Erythroblast (primary cell): Measurements from ENCODE around the gene TRIO.
"Not testable (repeated sequence)": the region's sequence is repeated elsewhere in the genome, so short reads cannot be mapped to it uniquely, and the experiment has no call there.

Source experiments
- DNase-seq, 2 experiments: peaks; one replicate each; lab custom pipeline; 2025; lab: John Stamatoyannopoulos, UW
- GATA1 ChIP-seq: IDR thresholded peaks from 2 replicates; pipeline ENCODE4 v1.6.1; 2011; ENCODE audit warnings: low read depth, mild to moderate bottlenecking, control low read depth, low read length, moderate library complexity
- POLR2A ChIP-seq: IDR thresholded peaks from 2 replicates; pipeline ENCODE4 v1.6.1; 2011; ENCODE audit warnings: mild to moderate bottlenecking, low read length

The TRIO gene

GRCh38 chr5:14379739-14380497 is 236.8 kb downstream of the TRIO start:
- TF ChIP-seq GATA1 = no peak
- TF ChIP-seq POLR2A = no peak
- DNase-seq = no peak

GRCh38 chr5:14380712-14381111 is 237.6 kb downstream of the TRIO start:
- TF ChIP-seq POLR2A (no peak), GATA1 (no peak)
- DNase-seq = no peak

- DNase-seq = no peak
- TF ChIP-seq GATA1 (no peak), POLR2A (no peak)
Observed at GRCh38 chr5:14382640-14383039, 239.5 kb downstream of the TRIO start.

GRCh38 chr5:14383923-14384322 is 240.8 kb downstream of the TRIO start:
- TF ChIP-seq GATA1 (no peak), POLR2A (no peak)
- no peak for DNase-seq

- TF ChIP-seq POLR2A (no peak), GATA1 (no peak)
- DNase-seq = no peak
Observed at GRCh38 chr5:14385019-14385418, 241.9 kb downstream of the TRIO start.

GRCh38 chr5:14386884-14387624 is 243.9 kb downstream of the TRIO start:
- DNase-seq = no peak
- TF ChIP-seq POLR2A = no peak
- no peak for TF ChIP-seq GATA1

GRCh38 chr5:14388741-14389140 is 245.6 kb downstream of the TRIO start:
- peak in 1 of 2 experiments; percentile 37 for DNase-seq
- TF ChIP-seq POLR2A (no peak), GATA1 (no peak)

- not testable (repeated sequence) for DNase-seq
Observed at GRCh38 chr5:14392552-14392951, 249.4 kb downstream of the TRIO start.

GRCh38 chr5:14394365-14394764 is 251.2 kb downstream of the TRIO start:
- no peak for DNase-seq
- TF ChIP-seq GATA1 (no peak), POLR2A (no peak)

GRCh38 chr5:14395411-14395810 is 252.3 kb downstream of the TRIO start:
- no peak for TF ChIP-seq POLR2A
- no peak for TF ChIP-seq GATA1
- no peak for DNase-seq

GRCh38 chr5:14396066-14396465 is 252.9 kb downstream of the TRIO start:
- TF ChIP-seq POLR2A = no peak
- no peak for TF ChIP-seq GATA1
- DNase-seq = no peak

GRCh38 chr5:14396737-14397136 is 253.6 kb downstream of the TRIO start:
- TF ChIP-seq GATA1 (no peak), POLR2A (no peak)
- no peak for DNase-seq

GRCh38 chr5:14397717-14398116 is 254.6 kb downstream of the TRIO start:
- no peak for DNase-seq
- TF ChIP-seq POLR2A (no peak), GATA1 (no peak)

- peak; percentile 44 to 62 for DNase-seq
- no peak for TF ChIP-seq POLR2A
- TF ChIP-seq GATA1 = no peak
Observed at GRCh38 chr5:14399054-14399692, 256.0 kb downstream of the TRIO start.

- no peak for DNase-seq
- TF ChIP-seq POLR2A (no peak), GATA1 (no peak)
Observed at GRCh38 chr5:14400085-14400484, 256.9 kb downstream of the TRIO start.
